ENCODE data around the gene RNF183.
"Not testable (repeated sequence)": the region's sequence is repeated elsewhere in the genome, so short reads cannot be mapped to it uniquely, and the experiment has no call there.

RNF183 gene

GRCh38 chr9:113274474-113275156 lies 28.6 kb downstream of the RNF183 start:
- DNase-seq (ENCODE audit: low spot score) = peak; percentile 83

GRCh38 chr9:113269871-113270270 lies 33.3 kb downstream of the RNF183 start:
- DNase-seq (ENCODE audit: low spot score) = no peak

- DNase-seq (ENCODE audit: low spot score) = no peak
These were observed 33.8 kb downstream of the RNF183 start for GRCh38 chr9:113269355-113269754.

GRCh38 chr9:113267911-113268566 lies 35.1 kb downstream of the RNF183 start:
- DNase-seq (ENCODE audit: low spot score) = no peak

- DNase-seq (ENCODE audit: low spot score) = no peak
These were observed 37.0 kb downstream of the RNF183 start for GRCh38 chr9:113266174-113266573.

- no peak for DNase-seq (ENCODE audit: low spot score)
These were observed 41.1 kb downstream of the RNF183 start for GRCh38 chr9:113261917-113262671.

GRCh38 chr9:113258282-113258681 lies 44.9 kb downstream of the RNF183 start:
- DNase-seq (ENCODE audit: low spot score) = no peak

GRCh38 chr9:113257863-113258262 lies 45.3 kb downstream of the RNF183 start:
- DNase-seq (ENCODE audit: low spot score) = no peak

GRCh38 chr9:113255438-113255837 lies 47.7 kb downstream of the RNF183 start:
- no peak for DNase-seq (ENCODE audit: low spot score)

- DNase-seq (ENCODE audit: low spot score) = no peak
These were observed 48.2 kb downstream of the RNF183 start for GRCh38 chr9:113254991-113255390.

- no peak for DNase-seq (ENCODE audit: low spot score)
These were observed 52.4 kb downstream of the RNF183 start for GRCh38 chr9:113250807-113251206.

- not testable (repeated sequence) for DNase-seq (ENCODE audit: low spot score)
These were observed 53.5 kb downstream of the RNF183 start for GRCh38 chr9:113249661-113250060.

GRCh38 chr9:113247640-113248039 lies 55.5 kb downstream of the RNF183 start:
- DNase-seq (ENCODE audit: low spot score) = no peak

Data from pons (tissue), 1 donor.